OCI-LY3 (cell line): ENCODE data around the gene MTTP.

Experiments
- EZH2phosphoT487 ChIP-seq: fragments of 200-600 bp; shearing (Covaris generic); IDR thresholded peaks from 2 replicates; pipeline ENCODE4 v1.6.1; 2018; ENCODE audit warnings: antibody characterized with exemption, mixed run types, low read depth
- TF ChIP-seq, protein P1 (sequence below): fragments of 200-600, 300-600 bp; sonication (generic); IDR thresholded peaks from 2 replicates; pipeline ENCODE4 v1.5.1; 2014; ENCODE audit warnings: antibody characterized with exemption, low read length, low read depth

GRCh38 chr4:99615170-99615820 lies 40.7 kb downstream of the MTTP start:
- TF ChIP-seq, protein P1, sequence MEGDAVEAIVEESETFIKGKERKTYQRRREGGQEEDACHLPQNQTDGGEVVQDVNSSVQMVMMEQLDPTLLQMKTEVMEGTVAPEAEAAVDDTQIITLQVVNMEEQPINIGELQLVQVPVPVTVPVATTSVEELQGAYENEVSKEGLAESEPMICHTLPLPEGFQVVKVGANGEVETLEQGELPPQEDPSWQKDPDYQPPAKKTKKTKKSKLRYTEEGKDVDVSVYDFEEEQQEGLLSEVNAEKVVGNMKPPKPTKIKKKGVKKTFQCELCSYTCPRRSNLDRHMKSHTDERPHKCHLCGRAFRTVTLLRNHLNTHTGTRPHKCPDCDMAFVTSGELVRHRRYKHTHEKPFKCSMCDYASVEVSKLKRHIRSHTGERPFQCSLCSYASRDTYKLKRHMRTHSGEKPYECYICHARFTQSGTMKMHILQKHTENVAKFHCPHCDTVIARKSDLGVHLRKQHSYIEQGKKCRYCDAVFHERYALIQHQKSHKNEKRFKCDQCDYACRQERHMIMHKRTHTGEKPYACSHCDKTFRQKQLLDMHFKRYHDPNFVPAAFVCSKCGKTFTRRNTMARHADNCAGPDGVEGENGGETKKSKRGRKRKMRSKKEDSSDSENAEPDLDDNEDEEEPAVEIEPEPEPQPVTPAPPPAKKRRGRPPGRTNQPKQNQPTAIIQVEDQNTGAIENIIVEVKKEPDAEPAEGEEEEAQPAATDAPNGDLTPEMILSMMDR, result peak; percentile 32; the same call in 1 of the 2 replicates
- no peak for TF ChIP-seq EZH2phosphoT487
